Liver (tissue), 3 donors: ENCODE data around the gene HOXA4.

Source experiments
- EGR1 ChIP-seq, 2 donors: IDR thresholded peaks; 2 replicates each; pipeline ENCODE4 v1.6.1; 2016 to 2018; ENCODE audit warnings: antibody characterized with exemption in 2 of 2, low read depth in 2 of 2
- JUND ChIP-seq, 2 donors: IDR thresholded peaks; 2 replicates each; pipeline ENCODE4 v1.6.1; 2016; ENCODE audit warnings: antibody characterized with exemption in 2 of 2
- RAD21 ChIP-seq, 2 donors: IDR thresholded peaks; 2 replicates each; pipeline ENCODE4 v1.6.1; 2016; ENCODE audit warnings: antibody characterized with exemption in 2 of 2, mild to moderate bottlenecking in 2 of 2
- REST ChIP-seq: IDR thresholded peaks from 2 replicates; pipeline ENCODE4 v1.6.1; 2016; ENCODE audit warnings: antibody characterized with exemption, mild to moderate bottlenecking
- ZBTB33 ChIP-seq: IDR thresholded peaks from 2 replicates; pipeline ENCODE4 v1.6.1; 2016; ENCODE audit warnings: antibody characterized with exemption
- TF ChIP-seq, protein P1 (sequence below): IDR thresholded peaks from 2 replicates; pipeline ENCODE4 v1.6.1; 2016; ENCODE audit warnings: antibody characterized with exemption
- TF ChIP-seq, protein P2 (sequence below): fragments of 150-350 bp; IDR thresholded peaks from 2 replicates; pipeline ENCODE4 v1.5.1; 2017; ENCODE audit warnings: improper control_type of control experiment, low read depth, low read length; ENCODE audit not compliant: missing input control
- donor health status: healthy.
- donor health status: healthy.

DNA sequence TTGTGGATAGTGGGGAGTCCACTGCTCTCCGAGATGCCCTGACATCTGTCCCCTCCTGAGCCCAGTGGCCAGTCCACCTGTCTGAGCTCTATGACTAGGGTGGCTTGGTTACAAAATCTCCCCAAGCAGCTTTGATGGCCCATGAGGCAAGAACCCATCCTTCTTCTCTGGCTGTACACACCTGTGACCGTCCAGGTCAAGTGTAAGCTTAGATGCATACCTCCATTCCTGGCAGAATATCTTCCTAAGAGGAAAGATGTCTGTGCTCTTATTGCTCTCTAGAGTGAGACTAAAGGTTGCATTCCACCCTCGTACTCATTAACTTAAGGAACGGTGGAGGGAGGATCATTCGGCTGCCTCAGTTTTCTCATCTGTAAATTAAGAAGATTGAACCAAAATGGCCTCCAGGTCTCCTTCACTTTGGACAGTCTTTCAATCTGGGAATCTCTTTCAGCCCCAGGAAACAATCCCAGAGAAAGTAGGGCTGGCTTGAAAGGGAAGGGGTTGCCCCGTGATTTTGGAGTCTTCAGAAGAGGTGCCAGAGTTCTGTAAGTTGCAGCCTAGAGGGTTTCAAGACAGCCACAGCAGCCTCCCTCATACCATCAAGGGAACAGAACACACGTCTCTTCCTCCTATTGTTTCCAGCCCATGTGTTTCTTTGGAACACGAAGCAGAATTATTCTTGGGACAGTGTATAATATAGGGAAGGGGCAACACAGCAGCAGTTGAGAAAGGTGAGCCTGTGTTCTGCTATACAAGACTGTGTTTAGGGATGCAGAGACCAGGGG is 5.5 kb downstream of the HOXA4 start:
- no peak for TF ChIP-seq EGR1 (IDR thresholded peaks at IDR 0.05; ENCODE audit: low read depth in 2 of 2)
- TF ChIP-seq, protein P1, sequence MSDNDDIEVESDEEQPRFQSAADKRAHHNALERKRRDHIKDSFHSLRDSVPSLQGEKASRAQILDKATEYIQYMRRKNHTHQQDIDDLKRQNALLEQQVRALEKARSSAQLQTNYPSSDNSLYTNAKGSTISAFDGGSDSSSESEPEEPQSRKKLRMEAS = no peak
- TF ChIP-seq RAD21 (IDR thresholded peaks at IDR 0.05) = no peak
- TF ChIP-seq ZBTB33 = no peak
- TF ChIP-seq REST = no peak
- TF ChIP-seq, protein P2, sequence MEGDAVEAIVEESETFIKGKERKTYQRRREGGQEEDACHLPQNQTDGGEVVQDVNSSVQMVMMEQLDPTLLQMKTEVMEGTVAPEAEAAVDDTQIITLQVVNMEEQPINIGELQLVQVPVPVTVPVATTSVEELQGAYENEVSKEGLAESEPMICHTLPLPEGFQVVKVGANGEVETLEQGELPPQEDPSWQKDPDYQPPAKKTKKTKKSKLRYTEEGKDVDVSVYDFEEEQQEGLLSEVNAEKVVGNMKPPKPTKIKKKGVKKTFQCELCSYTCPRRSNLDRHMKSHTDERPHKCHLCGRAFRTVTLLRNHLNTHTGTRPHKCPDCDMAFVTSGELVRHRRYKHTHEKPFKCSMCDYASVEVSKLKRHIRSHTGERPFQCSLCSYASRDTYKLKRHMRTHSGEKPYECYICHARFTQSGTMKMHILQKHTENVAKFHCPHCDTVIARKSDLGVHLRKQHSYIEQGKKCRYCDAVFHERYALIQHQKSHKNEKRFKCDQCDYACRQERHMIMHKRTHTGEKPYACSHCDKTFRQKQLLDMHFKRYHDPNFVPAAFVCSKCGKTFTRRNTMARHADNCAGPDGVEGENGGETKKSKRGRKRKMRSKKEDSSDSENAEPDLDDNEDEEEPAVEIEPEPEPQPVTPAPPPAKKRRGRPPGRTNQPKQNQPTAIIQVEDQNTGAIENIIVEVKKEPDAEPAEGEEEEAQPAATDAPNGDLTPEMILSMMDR = no peak
- no peak for TF ChIP-seq JUND (IDR thresholded peaks at IDR 0.05)
